AG09319 (cell line): ENCODE data around the gene DAPK2.

Experiments
- DNase-seq: peaks from one replicate; pipeline ENCODE4 v3.0.0-alpha.2; 2010; ENCODE audit warnings: low read depth; ENCODE audit errors: extremely low read depth
- CTCF ChIP-seq: IDR thresholded peaks from 2 replicates; pipeline ENCODE4 v1.5.1; 2011; ENCODE audit warnings: low read depth, mild to moderate bottlenecking, inconsistent platforms, low read length, moderate library complexity

Gene DAPK2

GRCh38 chr15:63895194-63895593, 151.1 kb downstream of the DAPK2 start:
- DNase-seq, result no peak
- no peak for TF ChIP-seq CTCF

- DNase-seq, result no peak
- no peak for TF ChIP-seq CTCF
These were observed 151.7 kb downstream of the DAPK2 start for GRCh38 chr15:63894662-63894949.

GRCh38 chr15:63893866-63894661, 152.2 kb downstream of the DAPK2 start:
- DNase-seq, result no peak
- TF ChIP-seq CTCF, result no peak

GRCh38 chr15:63892794-63893441, 153.4 kb downstream of the DAPK2 start:
- DNase-seq, result no peak
- TF ChIP-seq CTCF, result no peak

- no peak for TF ChIP-seq CTCF
- DNase-seq, result no peak
These were observed 154.5 kb downstream of the DAPK2 start for GRCh38 chr15:63891768-63892133.

GRCh38 chr15:63891079-63891767, 155.1 kb downstream of the DAPK2 start:
- TF ChIP-seq CTCF, result peak; percentile 84
- DNase-seq, result peak; percentile 15

- no peak for TF ChIP-seq CTCF
- no peak for DNase-seq
These were observed 155.7 kb downstream of the DAPK2 start for GRCh38 chr15:63890617-63891016.
